GM19468 (cell line): Measurements from ENCODE around the gene IL36A.

Experiments
- ATAC-seq: cut with Tn5 transposase; IDR thresholded peaks from one replicate; pipeline ENCODE4 v1.9.1; 2021; ENCODE audit warnings: mild to moderate bottlenecking, moderate library complexity, moderate number of reproducible peaks; ENCODE audit not compliant: unreplicated experiment; ENCODE audit errors: extremely low read depth

Gene IL36A

DNA sequence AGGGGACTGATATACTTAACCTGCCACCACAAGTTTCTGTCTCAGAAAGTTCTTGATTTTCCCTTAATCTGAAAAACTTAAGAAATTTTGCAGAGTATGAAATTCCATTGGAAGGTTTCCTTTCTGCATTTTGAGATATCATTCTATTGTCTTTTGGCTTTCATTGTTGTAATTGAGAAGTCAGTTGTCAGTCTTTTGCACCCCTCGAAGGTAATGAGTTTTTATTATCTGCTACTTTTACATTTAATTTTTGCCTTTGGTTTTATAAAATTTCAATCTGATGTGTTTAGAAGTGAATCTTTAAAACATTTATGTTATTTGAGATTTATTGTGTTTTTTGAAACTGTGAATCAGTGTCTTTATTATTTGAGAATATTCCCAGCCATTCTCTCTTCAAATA lies 4.8 kb upstream of the IL36A start:
- ATAC-seq, result no peak

DNA sequence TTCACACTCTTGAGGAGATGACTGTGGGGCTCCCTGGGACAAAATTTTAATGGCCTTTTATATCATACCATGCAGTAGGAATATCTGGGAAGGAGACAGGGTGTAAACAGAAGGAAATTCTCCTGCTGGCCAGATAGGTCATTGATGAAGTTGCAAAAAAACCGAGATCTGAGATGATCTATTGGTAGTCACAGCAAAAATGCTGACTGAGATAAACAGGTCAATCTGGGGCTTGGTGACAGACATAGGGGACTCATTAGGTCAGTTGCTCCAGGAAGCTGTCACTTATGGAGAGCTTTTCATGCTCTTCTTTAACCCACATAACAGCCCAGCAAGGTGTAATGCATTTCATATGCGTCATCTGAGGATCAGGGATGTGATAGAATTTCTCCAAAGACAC lies 2.6 kb upstream of the IL36A start:
- ATAC-seq, result no peak

DNA sequence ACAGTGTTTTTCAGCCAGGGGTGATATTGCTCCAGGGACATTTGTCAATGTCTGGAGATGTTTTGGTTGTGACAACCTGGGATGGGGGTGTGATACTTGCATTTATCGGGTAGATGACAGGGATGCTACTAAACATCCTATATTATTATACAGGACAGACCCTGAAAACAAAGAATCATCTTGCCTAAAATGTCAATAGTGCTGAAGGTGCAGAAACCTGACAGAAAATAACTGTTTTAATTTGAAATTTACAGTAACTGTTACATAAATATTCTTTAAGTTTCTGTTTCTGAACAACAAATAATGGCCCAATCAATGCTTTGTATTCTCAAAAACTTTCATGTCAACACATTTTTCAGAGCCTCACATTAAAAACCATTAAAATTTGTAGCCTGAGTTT lies 2.0 kb downstream of the IL36A start:
- ATAC-seq, result no peak

DNA sequence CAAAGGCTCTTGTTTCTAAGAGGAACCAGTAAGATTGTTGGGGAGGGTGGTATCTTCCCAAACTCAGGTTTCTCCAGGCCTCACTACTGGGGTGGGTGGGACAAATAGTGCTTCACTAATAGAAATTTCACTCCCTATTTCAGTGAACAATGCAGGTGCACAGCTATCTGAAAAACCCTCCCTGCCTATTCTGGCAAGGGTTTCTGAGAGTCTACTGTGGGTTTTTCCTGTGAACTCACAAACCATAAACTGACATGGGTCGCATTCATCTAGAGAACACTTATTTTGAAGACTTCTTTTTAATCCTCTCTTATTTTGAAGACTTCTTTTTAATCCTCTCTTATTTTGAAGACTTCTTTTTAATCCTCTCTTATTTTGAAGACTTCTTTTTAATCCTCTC lies 4.4 kb downstream of the IL36A start:
- ATAC-seq, result no peak

DNA sequence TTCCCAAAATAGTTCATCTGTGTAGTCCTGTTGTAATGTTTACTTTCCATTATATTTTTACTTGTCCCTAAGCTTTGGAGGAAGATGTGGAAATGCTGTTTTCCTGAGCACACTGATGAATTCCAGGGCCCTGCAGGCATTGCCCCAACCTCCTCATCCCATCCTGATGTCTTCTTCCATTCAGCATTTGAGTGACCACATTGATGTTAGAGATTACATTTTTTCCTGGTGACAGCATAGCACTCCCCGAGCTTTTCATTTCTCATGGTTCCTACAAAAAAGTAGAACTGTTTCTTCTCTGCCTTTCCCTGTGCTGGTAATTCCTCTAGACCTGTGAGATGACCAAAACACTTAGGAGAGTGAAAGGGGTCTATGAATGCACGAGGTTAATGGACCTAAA lies 4.8 kb downstream of the IL36A start:
- ATAC-seq, result no peak

DNA sequence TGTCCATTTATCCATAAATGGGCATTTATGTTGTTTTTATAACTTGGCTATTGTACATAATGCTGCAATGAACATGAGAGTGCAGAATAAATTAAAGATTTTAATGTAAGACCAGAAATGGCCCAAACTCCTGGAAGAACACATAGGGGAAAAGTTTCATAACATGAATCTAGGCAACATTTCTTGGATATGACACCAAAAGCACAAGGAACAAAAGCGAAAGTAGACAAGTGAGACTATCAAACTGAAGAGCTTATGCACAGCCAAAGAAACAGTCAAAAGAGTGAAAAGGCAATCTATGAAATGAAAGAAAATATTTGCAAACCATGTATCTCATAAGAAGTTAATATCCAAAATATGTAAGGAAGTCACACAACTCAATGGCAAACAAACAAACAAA lies 5.8 kb downstream of the IL36A start:
- no peak for ATAC-seq

DNA sequence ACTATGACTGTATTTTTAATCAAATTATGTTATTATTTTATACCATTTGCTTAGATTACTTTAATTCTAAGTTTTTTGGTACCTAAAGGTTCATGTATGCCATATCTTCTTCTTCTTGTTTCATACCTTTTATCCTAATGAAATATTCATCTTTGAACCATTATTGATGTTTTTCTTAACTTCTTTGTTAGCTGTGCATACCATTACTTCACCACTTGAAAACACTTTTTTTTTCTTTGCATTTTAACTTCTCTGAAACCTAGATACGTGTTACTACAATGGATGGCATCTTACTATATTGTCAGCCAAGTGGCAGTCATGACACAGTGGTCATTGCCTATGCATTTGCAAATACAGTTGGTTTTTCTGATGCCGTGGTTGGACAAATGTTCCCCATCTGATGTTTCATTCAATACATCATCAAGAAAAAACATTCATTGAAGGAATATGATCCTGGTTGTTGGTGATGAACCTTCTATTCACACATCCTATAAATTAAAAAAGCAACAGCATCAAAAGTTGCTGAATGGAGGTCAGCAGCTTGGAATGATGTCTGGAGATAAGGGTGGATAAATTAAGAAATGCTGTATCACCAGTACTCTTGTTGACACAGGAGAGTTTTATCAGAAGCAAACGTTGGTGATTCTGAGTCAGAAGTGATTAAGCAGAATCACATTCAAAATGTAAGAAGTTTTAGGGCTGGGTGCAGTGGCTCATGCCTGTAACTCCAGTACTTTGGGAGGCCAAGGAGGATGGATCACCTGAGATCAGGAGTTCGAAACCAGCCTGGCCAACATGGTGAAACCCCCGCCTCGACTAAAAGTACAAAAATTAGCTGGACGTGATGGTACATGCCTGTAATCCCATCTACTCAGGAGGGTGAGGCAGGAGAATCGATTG lies 7.4 kb downstream of the IL36A start:
- no peak for ATAC-seq

DNA sequence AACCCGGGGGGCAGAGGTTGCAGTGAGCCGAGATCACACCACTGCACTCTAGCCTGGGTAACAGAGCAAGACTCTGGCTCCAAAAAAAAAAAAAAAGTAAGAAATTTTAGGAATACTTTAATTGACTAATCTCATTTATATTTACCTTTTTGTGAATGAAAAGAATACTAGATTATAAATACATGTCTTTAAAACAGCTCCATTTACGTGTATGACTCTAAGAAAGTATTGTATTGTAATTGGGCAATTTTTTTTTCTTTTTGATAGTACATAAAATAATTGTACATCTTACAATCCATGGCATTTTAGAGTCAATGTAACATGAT lies 8.0 kb downstream of the IL36A start:
- no peak for ATAC-seq

DNA sequence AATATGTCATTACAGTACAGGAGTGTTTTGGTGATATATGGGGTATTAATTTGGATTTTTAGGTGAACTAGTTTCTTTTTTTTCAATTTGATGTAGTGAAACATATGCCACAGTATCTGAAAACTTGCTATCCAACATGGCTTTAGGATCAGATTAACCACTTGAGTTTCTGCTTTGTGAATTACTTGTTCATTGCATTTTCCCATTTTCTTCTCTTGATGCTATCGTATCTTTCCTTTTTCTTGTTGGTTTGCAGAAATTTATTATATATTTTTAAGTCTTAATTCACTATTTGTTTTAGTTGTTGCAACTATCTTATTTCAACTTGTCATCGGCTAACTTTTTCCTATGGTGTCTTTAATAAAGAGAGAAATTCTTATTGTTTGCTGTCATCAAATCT lies 8.8 kb downstream of the IL36A start:
- ATAC-seq, result no peak

DNA sequence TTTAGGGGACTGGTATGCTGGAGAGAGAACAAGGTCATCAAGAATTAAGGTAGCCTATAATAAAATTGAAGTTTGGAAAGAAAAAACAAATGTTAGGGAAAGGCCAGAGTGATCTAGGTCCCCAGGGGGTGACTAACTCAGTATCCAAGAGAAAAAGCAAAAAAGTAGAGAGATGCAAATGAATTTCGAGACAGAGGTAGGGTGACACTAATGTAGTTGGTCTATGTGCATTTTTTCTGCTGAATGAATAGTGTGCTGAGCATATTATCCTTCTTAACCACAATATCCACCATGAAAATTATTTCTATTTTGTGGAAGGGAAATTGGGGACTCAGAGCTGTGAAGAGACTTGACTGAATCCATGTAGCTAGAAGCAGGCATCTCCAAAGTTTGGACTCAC lies 9.8 kb downstream of the IL36A start:
- no peak for ATAC-seq

DNA sequence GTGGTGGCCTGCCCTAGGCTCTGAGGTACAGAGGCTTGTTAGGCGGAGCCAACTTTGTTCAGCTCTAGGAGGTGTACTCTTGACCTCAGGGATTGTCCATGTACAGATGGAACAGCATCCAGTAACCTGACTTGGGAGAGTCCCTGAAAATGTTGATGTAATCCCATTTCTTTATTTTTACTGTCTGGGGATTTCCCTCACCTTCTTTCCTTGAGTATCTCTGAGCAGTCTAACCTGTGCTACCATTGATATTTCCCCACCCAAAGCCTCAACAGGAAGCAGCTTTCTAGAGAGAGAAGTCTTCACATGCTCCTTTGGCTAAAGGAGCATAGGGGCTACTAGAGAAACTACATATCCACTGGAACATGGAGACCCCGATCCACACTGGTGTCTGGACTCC lies 10.4 kb downstream of the IL36A start:
- no peak for ATAC-seq

DNA sequence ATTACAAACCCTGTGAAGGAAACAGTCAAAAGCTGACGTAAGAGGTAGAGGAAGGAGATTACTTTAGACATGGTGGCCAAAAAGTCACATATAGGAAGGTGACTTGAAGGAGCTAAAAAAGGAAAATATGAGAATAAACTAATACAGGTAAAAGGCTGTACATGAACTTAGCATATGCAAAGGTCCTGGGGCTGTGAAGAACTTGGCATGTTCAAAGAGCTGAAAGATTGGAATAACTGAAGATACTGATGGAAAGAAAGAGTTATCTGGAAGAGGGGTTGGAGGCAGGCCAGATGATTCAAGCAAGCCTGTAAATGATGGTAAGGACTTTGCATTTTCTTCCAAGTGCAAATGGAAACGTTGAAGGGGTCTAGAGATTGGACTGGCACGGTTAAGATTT lies 13.2 kb downstream of the IL36A start:
- no peak for ATAC-seq

DNA sequence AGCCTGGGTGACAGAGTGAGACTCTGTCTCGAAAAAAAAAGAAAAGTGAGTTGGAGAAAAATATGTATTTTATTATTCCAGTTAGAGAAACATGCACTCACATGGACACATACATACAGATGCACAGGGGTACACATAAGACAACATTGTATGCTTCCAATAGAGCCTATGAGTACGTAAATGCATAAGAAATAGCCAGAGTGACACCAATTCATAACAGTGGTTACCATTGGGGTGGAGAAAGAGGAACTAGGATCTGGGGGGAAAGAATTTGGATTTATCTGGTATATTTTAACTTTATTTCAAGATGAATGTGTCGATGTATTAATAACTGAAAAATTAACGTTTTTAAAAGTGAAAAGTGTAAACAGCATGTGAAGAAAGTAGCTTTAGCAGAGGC lies 16.1 kb downstream of the IL36A start:
- no peak for ATAC-seq

DNA sequence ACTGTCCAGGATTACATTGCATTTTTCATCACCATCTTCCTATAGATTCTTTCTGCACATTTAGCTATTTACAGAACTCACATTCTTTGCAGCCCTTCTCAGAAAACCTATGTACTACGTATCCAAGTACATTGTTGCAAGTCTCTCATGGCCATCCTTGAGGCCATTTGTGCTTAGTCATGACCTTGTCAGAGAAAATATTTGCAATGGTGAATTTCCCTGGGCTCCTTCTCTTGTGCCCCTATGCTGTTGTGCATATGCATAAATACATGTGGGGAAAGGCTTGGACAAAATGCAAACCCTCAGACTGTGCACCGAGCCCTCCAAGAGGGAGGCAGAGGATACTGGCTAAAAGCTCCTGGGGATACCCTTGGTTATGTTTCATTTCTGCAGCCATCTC lies 19.5 kb downstream of the IL36A start:
- no peak for ATAC-seq

DNA sequence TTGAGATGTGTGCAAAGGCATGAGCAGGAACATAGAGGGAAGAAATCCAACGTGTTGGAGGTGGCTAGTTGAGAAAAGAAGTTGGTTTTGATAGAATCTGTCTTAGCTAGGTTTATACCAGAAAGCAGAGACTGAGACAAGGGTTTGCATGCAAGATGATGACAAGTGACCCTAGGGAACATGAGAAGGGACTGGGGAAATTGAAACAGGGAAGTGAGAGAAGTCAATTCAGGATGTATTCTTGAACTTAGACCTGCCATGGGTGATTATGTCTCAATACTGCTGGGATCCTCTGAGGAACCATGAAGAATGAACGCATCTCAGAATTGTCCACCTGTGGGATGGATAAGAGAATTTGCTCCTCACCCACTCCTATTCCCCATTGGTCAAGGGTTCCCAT lies 20.5 kb downstream of the IL36A start:
- no peak for ATAC-seq

DNA sequence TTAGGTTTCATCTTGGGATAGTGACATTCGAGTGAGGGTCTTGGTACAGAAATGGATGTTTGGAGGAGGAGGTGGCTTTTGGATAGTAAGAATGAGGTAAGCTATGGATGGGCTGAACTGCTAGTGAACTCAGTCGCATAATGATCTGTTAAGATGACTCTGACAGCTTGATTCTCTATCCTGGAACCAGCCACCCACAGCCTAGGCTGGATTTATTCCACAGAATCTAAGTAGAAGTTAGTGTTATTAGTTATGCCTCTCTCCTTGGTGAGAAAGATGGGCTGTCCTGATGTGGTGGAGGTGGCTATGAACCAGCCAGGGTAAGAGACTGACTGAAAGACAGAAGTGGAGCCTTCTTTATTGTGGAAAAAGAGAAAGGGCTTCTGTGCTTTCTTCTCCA lies 22.4 kb downstream of the IL36A start:
- ATAC-seq, result no peak

DNA sequence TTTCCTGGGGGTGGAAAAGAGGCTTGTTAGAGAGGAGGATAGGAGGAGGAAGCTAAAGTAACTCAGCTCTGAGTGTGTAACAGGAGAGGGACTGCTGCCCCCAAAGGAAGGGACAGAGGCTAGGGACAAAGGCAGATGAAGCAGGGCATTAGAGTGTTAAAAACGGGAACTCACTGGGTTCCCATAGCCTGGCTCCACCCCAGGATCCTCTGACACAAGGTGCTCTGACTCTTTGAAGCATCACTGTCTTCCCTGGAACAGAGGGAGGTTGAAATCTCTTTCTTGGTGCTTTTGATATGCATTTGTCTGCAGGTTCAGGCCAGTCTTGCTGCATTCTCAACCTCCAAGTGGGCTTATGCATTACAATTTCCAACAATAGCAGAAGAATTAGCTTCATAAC lies 22.9 kb downstream of the IL36A start:
- no peak for ATAC-seq

DNA sequence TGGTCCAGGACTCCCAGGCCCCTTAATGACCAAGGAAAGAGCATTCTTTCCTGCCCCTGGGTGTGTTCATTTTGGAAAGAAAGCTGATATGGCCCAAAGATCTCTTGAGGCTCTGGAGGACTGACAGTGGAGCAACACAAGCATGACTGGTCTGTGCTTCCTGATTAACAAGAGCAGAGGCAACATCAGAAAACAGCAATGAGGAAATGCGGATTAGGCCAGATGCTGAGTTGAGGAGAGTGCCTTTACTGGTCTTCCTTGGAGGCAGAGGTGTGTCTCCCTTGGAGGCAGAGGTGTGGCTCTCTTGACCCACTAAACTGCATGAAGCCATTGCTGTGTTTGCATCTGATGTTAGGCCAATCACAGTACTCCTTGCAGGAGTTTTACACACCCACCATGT lies 27.5 kb downstream of the IL36A start:
- no peak for ATAC-seq

DNA sequence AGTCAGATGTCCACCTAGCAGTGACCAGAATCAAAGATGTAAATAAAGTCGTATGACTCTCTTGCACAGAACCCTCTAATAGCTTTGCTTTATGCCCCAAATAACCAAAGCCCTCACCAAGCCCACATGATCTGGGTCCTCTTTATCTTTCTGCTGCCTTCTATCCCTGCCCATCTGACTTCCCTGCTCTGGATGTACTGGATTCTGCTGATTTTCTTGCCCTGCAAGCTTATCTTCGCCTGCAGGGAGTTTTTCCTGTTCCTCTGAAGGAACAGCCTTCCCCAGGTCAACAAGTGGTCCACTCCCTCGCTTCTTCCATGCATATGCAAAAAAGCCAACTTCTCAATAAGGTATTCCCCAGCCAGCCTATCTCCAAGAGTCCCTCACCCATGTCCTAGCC lies 28.8 kb downstream of the IL36A start:
- ATAC-seq, result no peak

DNA sequence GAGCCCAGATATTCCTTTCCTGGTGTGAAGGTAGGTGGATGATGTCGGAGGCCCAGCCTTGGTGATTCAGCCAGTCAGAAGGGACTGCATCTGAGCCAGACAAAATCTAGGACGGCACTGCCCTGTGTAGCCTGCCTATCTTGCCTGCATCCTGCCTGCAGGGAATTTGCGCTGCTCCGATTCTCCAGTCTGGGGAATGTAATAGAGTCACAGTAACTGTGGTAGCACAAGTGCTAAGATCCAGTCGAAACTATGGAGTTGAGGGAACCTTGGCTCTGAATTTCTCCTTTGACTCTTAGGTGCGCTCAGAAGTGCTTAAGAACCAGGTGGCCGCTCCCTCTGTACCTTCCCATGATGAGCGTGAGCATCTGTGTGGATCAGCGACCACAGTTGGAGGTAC lies 31.5 kb downstream of the IL36A start:
- no peak for ATAC-seq

DNA sequence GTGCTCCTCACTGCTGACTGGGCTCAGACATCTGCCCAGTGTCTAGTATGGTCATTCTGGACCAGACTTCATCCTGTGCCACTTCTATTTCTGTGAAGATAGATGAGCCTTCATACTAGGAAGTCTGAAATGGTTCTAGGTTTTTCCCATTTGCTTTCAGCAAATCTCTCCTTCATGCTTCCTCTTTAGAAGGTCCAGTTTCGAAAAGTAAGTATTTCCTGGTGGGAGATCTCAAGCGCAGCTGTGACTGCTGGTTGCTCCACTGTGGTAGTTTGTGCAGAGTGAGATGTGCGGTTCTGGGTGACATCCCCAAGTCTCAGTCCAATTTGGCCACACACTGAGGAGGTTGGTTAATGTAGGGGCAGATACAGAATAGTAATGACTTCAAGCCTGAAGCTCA lies 33.0 kb downstream of the IL36A start:
- no peak for ATAC-seq

DNA sequence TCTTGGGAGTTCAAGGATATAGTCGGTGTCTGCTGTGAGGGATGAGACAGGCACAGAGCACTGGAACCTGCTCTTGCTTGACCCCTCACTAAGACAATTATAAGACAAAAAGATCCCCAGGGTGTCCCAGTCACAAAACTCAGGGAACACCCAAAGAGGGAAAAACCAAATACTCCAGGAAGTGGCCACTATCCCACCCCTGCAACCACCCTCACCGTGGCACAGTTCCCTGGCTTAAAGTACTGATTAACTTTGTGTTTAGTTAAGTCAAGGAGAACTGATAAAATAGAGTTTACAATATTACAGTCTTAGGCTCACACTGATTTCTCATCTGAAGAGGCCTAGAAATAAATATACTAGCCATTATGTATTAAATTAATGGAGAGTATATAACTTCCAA lies 33.9 kb downstream of the IL36A start:
- no peak for ATAC-seq

DNA sequence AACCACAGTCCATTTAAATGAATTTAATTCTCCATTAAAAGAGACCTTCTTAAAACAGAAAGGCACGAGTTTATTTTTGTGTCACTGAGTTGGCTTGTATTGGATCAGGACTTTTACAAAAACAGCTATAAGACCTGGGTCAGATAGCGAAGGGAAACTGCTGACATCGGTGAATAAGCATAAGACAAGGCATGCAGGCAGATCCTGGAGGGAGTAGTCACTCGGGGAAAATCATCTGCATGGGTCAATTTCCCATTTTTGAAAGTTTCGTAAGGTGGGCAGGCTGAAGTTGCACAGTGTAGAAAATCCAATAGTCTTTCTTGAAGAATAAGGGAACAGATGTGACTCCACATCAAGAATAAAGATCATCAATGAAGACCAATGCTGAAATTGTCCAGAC lies 34.5 kb downstream of the IL36A start:
- ATAC-seq, result no peak
